K562 (cell line): Measurements from ENCODE around the gene EIF5. TPM values are rescaled to one million over a fixed set of nuclear protein-coding genes. Genes with fewer than 3 reads are reported as not detected.

ENCODE experiments used
- BRCA1 ChIP-seq, 2 experiments: fragments of 450-650 bp in 1 of 2; sonication (generic) in 1 of 2; formaldehyde crosslinking in 1 of 2; IDR thresholded peaks; 2 replicates each; pipeline versions ENCODE4 v1.5.0 to v1.6.1; 2017 to 2020; ENCODE audit warnings: mild to moderate bottlenecking in 1 of 2, missing genetic modification reagents in 1 of 2
- CBFB ChIP-seq: sonication (generic); formaldehyde crosslinking; IDR thresholded peaks from 2 replicates; pipeline ENCODE4 v1.4.0; 2020; ENCODE audit warnings: mild to moderate bottlenecking, missing genetic modification reagents
- CBX1 ChIP-seq: sonication (generic); IDR thresholded peaks from 2 replicates; pipeline ENCODE4 v1.6.1; 2016; ENCODE audit warnings: antibody characterized with exemption, low read depth, mild to moderate bottlenecking
- ETV1 ChIP-seq: fragments of 450-650 bp; conservative IDR thresholded peaks from 2 replicates; pipeline ENCODE4 v1.6.1; 2016; ENCODE audit warnings: missing genetic modification characterization, control low read depth, low read depth, missing compliant biosample characterization
- EWSR1 ChIP-seq: fragments of 450-650 bp; IDR thresholded peaks from 2 replicates; pipeline ENCODE4 v1.6.1; 2018; ENCODE audit warnings: borderline replicate concordance, mild to moderate bottlenecking, low read depth, moderate library complexity; ENCODE audit not compliant: partially characterized antibody
- FOXM1 ChIP-seq, 2 experiments: fragments of 450-650 bp in 1 of 2; sonication (generic) in 1 of 2; formaldehyde crosslinking in 1 of 2; IDR thresholded peaks; 2 replicates each; pipeline versions ENCODE4 v1.6.1 to v1.9.0; 2017 to 2022; ENCODE audit warnings: low read depth in 2 of 2, mild to moderate bottlenecking in 2 of 2, missing genetic modification reagents in 1 of 2, moderate library complexity in 1 of 2
- JUN ChIP-seq, 2 experiments: sonication (generic) in 1 of 2; formaldehyde crosslinking in 1 of 2; IDR thresholded peaks; 2 replicates each; pipeline versions ENCODE4 v1.6.1 to v1.8.0; 2012 to 2022; ENCODE audit warnings: borderline replicate concordance in 2 of 2, mild to moderate bottlenecking in 2 of 2, improper control_type of control experiment in 1 of 2, low read depth in 1 of 2, low read length in 1 of 2, missing genetic modification reagents in 1 of 2
- KAT8 ChIP-seq: fragments of 450-650 bp; IDR thresholded peaks from 2 replicates; pipeline ENCODE4 v1.6.1; 2016; ENCODE audit warnings: low read depth, mild to moderate bottlenecking
- MEF2A ChIP-seq: IDR thresholded peaks from 2 replicates; pipeline ENCODE4 v1.6.1; 2011; ENCODE audit warnings: low read depth, mild to moderate bottlenecking, low read length, moderate library complexity; ENCODE audit not compliant: control insufficient read depth
- NR4A1 ChIP-seq, 2 experiments: fragments of 250-450 bp in 1 of 2; fragments of 450-650 bp in 1 of 2; sonication (Bioruptor Pico) in 1 of 2; IDR thresholded peaks; 2 replicates each; pipeline versions ENCODE4 v1.4.0 to v1.6.1; 2016 to 2020; ENCODE audit warnings: mild to moderate bottlenecking in 2 of 2, missing compliant biosample characterization in 1 of 2, missing genetic modification characterization in 1 of 2, moderate library complexity in 1 of 2
- RNF2 ChIP-seq: sonication (generic); IDR thresholded peaks from 2 replicates; pipeline ENCODE4 v1.6.1; 2016
- TEAD4 ChIP-seq, 2 experiments: sonication (generic) in 1 of 2; formaldehyde crosslinking in 1 of 2; IDR thresholded peaks; 2 replicates each; pipeline versions ENCODE4 v1.6.1 to v1.8.0; 2012 to 2022; ENCODE audit warnings: borderline replicate concordance in 1 of 2, inconsistent platforms in 1 of 2, low read length in 1 of 2, mild to moderate bottlenecking in 1 of 2, missing genetic modification reagents in 1 of 2
- TRIM28 ChIP-seq: fragments of 450-650 bp; IDR thresholded peaks from 2 replicates; pipeline ENCODE4 v1.6.1; 2017
- ZFP36 ChIP-seq: fragments of 150-350 bp; IDR thresholded peaks from 2 replicates; pipeline ENCODE4 v1.6.1; 2018; ENCODE audit warnings: low read length, low read depth; ENCODE audit not compliant: partially characterized antibody
- ZNF354B ChIP-seq: fragments of 250-450 bp; sonication (Bioruptor Pico); IDR thresholded peaks from 2 replicates; pipeline ENCODE4 v1.4.0; 2020
- polyA plus RNA-seq, 8 experiments: library from polyadenylated mRNA; depleted of rRNA in 4 of 8; stranded (reverse) in 5 of 8; unstranded in 3 of 8; fragments of >200 nt; fragmentation: Nextera tagmentation in 2 of 8; fragmentation: Illumina TruSeq in 1 of 8; extraction: Ambion mirVana in 2 of 8; extraction: Trizol in 1 of 8; gene quantifications; 2 replicates each; pipeline versions ENCODE4 v1.2.1 to v1.2.3, GENCODE V29; 2011 to 2014; ENCODE audit warnings: inconsistent platforms in 1 of 8, missing spikeins in 1 of 8
- total RNA-seq, 7 experiments: library from RNA; depleted of rRNA in 6 of 7; stranded (reverse); fragments of >200 nt in 6 of 7; fragmentation: Illumina TruSeq in 2 of 7; extraction: Trizol in 2 of 7; gene quantifications; 2 replicates each; pipeline versions ENCODE4 v1.2.1 to v1.2.3, GENCODE V29; 2011 to 2021; ENCODE audit warnings: low replicate concordance in 1 of 7
- TF ChIP-seq, protein P1 (sequence below): fragments of 200-400 bp; formaldehyde crosslinking; IDR thresholded peaks from 2 replicates; pipeline ENCODE4 v1.6.1; 2017; ENCODE audit warnings: mild to moderate bottlenecking, low read depth, low read length, moderate library complexity
- TF ChIP-seq, protein P2 (sequence below): fragments of 250-450 bp; sonication (Bioruptor Pico); IDR thresholded peaks from 2 replicates; pipeline ENCODE4 v1.8.0; 2021; ENCODE audit warnings: borderline replicate concordance, mild to moderate bottlenecking, moderate library complexity; ENCODE audit not compliant: poor library complexity, severe bottlenecking
- TF ChIP-seq, protein P3 (sequence below): fragments of 450-650 bp; formaldehyde crosslinking; IDR thresholded peaks from 2 replicates; pipeline ENCODE4 v1.4.0; 2020; ENCODE audit warnings: mild to moderate bottlenecking
- TF ChIP-seq, protein P4 (sequence below), 2 experiments: fragments of 450-650 bp; conservative IDR thresholded peaks; 2 replicates each; pipeline ENCODE4 v1.6.1; 2017; ENCODE audit warnings: mild to moderate bottlenecking in 2 of 2, moderate library complexity in 2 of 2

Gene EIF5
- total and polyA plus RNA-seq, 9 of the 15 experiments (the other 6 are each of a cell fraction or from before 2014, with no cell fraction given): 92.7 to 442 (median 190) TPM

DNA sequence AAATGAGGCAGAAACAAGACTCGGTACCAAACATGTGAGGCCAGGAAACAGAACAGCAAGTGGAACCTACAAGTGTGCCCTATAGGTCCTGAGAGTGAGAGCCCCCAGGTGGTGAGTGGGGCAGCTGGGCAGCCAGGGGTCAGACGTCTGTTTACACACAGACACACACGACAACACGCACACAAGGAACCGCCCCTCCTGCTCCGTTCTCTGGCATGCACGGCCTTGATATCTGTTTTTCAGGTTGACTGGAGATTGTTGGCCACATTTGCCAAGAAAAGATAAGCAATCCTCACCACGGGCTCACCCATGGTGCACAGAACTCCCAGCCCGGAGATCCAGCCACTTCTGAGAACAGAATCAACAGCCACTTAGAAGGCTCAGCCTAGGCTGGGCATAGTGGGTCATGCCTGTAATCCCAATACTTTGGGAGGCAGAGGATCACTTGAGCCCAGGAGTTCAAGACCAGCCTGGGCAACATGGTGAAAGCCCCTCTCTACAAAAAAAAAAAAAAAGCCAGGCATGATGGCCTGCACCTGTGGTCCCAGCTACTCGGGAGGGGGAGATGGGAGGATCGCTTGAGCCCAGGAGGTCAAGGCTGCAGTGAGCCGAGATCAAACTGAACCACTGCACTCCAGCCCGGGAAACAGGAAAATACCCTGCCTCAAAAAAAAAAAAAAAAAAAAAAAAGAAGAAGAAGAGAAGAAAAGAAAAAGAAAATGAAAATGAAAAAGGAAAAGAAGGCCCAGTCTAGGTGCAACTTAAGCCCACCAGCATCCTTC, 19.4 kb upstream of the EIF5 start (continued):
- TF ChIP-seq, protein P1, sequence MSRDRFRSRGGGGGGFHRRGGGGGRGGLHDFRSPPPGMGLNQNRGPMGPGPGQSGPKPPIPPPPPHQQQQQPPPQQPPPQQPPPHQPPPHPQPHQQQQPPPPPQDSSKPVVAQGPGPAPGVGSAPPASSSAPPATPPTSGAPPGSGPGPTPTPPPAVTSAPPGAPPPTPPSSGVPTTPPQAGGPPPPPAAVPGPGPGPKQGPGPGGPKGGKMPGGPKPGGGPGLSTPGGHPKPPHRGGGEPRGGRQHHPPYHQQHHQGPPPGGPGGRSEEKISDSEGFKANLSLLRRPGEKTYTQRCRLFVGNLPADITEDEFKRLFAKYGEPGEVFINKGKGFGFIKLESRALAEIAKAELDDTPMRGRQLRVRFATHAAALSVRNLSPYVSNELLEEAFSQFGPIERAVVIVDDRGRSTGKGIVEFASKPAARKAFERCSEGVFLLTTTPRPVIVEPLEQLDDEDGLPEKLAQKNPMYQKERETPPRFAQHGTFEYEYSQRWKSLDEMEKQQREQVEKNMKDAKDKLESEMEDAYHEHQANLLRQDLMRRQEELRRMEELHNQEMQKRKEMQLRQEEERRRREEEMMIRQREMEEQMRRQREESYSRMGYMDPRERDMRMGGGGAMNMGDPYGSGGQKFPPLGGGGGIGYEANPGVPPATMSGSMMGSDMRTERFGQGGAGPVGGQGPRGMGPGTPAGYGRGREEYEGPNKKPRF: no peak
- TF ChIP-seq, protein P2, sequence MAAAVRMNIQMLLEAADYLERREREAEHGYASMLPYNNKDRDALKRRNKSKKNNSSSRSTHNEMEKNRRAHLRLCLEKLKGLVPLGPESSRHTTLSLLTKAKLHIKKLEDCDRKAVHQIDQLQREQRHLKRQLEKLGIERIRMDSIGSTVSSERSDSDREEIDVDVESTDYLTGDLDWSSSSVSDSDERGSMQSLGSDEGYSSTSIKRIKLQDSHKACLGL (CRISPR knock-in tag): no peak
- TF ChIP-seq ZFP36: no peak
- TF ChIP-seq MEF2A: no peak
- no peak for TF ChIP-seq KAT8
- no peak for TF ChIP-seq EWSR1
- TF ChIP-seq, protein P3, sequence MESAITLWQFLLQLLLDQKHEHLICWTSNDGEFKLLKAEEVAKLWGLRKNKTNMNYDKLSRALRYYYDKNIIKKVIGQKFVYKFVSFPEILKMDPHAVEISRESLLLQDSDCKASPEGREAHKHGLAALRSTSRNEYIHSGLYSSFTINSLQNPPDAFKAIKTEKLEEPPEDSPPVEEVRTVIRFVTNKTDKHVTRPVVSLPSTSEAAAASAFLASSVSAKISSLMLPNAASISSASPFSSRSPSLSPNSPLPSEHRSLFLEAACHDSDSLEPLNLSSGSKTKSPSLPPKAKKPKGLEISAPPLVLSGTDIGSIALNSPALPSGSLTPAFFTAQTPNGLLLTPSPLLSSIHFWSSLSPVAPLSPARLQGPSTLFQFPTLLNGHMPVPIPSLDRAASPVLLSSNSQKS: no peak
- TF ChIP-seq RNF2: peak; percentile 59; the same call in 1 of the 2 replicates
- peak; percentile 90 for TF ChIP-seq TEAD4 (IDR thresholded peaks at IDR 0.05; ENCODE audit: low read length)
- TF ChIP-seq TEAD4 (CRISPR knock-in tag; IDR thresholded peaks at IDR 0.05; ENCODE audit: borderline replicate concordance): no peak
- no peak for TF ChIP-seq BRCA1 (IDR thresholded peaks at IDR 0.05)
- no peak for TF ChIP-seq BRCA1 (CRISPR knock-in tag; IDR thresholded peaks at IDR 0.05)
- peak; percentile 44; the same call in 1 of the 2 replicates for TF ChIP-seq FOXM1 (IDR thresholded peaks at IDR 0.05; ENCODE audit: low read depth)
- TF ChIP-seq FOXM1 (CRISPR knock-in tag; IDR thresholded peaks at IDR 0.05; ENCODE audit: low read depth): no peak
- TF ChIP-seq TRIM28: no peak
- TF ChIP-seq ETV1: no peak
- TF ChIP-seq JUN (IDR thresholded peaks at IDR 0.05; ENCODE audit: borderline replicate concordance, low read depth, low read length): no peak
- no peak for TF ChIP-seq JUN (CRISPR knock-in tag; IDR thresholded peaks at IDR 0.05; ENCODE audit: borderline replicate concordance)
- TF ChIP-seq ZNF354B: no peak
- TF ChIP-seq, protein P4, sequence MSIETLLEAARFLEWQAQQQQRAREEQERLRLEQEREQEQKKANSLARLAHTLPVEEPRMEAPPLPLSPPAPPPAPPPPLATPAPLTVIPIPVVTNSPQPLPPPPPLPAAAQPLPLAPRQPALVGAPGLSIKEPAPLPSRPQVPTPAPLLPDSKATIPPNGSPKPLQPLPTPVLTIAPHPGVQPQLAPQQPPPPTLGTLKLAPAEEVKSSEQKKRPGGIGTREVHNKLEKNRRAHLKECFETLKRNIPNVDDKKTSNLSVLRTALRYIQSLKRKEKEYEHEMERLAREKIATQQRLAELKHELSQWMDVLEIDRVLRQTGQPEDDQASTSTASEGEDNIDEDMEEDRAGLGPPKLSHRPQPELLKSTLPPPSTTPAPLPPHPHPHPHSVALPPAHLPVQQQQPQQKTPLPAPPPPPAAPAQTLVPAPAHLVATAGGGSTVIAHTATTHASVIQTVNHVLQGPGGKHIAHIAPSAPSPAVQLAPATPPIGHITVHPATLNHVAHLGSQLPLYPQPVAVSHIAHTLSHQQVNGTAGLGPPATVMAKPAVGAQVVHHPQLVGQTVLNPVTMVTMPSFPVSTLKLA (conservative IDR thresholded peaks at IDR 0.05): peak; percentile 35 to 67; a peak in 1 of 4 replicates
- no peak for TF ChIP-seq CBFB (CRISPR knock-in tag)
- TF ChIP-seq NR4A1 (CRISPR knock-in tag; IDR thresholded peaks at IDR 0.05): no peak
- peak; percentile 55 for TF ChIP-seq NR4A1 (tag; IDR thresholded peaks at IDR 0.05)
- no peak for TF ChIP-seq CBX1
